Measurements from ENCODE around the gene KPNB1.

KPNB1 gene

DNA sequence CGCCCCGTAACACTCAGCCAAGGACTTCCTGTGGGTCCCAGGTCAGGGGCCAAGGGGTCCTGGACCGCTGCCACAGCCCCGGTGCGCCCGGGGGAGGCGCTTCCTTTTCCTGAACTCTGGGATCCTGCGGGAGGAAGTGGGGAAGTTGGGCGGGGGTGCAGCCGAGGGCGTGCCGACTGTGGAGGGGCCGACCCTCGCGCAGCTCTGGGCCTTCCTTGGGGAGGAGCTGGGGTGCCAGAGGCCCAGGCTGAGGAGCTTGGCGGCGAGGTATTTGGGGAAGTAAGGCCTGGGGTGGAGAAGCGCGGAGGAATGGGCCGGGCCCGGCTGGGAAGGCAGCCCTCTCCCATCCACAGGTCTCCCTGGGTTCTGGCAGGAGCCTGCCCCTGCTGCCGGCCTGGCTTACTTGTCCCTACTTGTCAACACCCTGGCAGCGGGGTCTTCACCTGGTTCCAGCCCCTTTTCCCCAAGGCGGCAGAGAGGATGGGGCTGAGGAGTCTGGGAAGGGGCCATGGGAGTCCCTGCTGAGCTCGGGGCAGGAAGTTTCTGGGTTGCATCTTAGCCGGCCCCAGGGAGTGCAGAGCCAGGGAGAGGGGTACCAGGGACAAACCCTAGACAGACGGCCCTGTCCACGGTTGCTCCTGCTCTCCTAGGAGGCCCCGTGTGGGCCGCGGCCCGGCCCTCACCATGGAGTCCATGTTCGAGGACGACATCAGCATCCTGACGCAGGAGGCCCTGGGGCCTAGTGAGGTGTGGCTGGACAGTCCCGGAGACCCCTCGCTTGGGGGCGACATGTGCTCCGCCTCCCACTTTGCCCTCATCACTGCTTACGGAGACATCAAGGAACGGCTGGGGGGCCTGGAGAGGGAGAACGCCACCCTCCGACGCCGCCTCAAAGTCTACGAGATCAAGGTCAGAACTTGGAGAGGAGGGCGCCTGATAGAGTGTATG is 46.0 kb downstream of the KPNB1 start:
- TF ChIP-seq, protein P1, sequence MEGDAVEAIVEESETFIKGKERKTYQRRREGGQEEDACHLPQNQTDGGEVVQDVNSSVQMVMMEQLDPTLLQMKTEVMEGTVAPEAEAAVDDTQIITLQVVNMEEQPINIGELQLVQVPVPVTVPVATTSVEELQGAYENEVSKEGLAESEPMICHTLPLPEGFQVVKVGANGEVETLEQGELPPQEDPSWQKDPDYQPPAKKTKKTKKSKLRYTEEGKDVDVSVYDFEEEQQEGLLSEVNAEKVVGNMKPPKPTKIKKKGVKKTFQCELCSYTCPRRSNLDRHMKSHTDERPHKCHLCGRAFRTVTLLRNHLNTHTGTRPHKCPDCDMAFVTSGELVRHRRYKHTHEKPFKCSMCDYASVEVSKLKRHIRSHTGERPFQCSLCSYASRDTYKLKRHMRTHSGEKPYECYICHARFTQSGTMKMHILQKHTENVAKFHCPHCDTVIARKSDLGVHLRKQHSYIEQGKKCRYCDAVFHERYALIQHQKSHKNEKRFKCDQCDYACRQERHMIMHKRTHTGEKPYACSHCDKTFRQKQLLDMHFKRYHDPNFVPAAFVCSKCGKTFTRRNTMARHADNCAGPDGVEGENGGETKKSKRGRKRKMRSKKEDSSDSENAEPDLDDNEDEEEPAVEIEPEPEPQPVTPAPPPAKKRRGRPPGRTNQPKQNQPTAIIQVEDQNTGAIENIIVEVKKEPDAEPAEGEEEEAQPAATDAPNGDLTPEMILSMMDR (IDR thresholded peaks at IDR 0.05; ENCODE audit: low read depth, low read length), result no peak
- peak overlapping the region; percentile 65 to 67 for H3K4me3 ChIP-seq (replicated peaks in 1 of 2; ENCODE audit: low read depth in 2 of 2, low read length in 2 of 2)
- peak in 1 of 2 donors; percentile 66 for DNase-seq (ENCODE audit: low read depth in 2 of 2)

DNA sequence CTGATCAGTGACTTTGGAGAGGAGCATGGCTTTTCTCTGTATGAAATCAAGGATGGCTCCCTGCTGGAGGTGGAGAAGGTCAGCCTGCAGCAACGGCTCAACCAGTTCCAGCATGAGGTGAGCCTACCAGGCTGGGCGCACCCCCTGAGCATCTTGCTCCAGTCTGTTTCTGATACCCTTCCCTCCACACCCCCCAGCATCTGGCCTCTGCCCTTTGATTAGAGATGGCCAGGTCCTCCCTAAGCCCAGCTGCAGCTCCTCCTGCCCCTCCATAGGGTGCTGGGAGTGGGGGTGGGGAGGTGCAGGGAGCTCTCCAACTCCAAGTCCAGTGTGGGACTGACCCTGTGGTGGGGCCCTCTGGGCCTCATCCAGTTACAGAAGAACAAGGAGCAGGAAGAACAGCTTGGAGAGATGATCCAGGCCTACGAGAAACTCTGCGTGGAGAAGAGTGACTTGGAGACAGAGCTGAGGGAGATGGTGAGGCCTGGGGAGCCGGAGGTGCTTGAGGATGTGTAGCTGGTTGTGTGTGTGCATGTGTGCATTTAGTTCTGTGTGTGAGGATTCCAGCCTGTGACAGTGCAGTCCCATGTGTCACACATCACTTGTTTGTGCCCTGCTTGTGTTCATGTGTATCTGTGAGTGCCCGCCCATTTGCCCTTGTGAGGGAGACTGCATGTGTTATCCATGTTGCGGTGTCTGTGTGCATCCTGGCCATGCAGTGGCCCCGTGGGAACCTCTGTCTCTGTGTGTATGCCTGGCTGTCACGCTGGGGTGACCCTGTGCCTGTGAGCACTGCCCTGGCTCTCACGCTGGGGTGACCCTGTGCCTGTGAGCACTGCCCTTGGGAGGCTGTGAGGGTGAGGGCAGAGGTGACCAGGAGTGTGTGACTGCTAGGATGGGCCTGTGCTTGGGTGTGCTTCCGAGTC is 47.3 kb downstream of the KPNB1 start:
- no peak overlapping the region for H3K4me3 ChIP-seq (replicated peaks in 1 of 2; ENCODE audit: low read depth in 2 of 2, low read length in 2 of 2)
- TF ChIP-seq, protein P1 (IDR thresholded peaks at IDR 0.05; ENCODE audit: low read depth, low read length), result no peak
- DNase-seq (ENCODE audit: low read depth in 2 of 2), result no peak

GRCh38 chr17:47697906-47698711 is 48.4 kb downstream of the KPNB1 start:
- DNase-seq (ENCODE audit: low read depth in 2 of 2), result no peak
- H3K4me3 ChIP-seq (replicated peaks in 1 of 2; ENCODE audit: low read depth in 2 of 2, low read length in 2 of 2), result no peak overlapping the region
- TF ChIP-seq, protein P1 (IDR thresholded peaks at IDR 0.05; ENCODE audit: low read depth, low read length), result no peak

DNA sequence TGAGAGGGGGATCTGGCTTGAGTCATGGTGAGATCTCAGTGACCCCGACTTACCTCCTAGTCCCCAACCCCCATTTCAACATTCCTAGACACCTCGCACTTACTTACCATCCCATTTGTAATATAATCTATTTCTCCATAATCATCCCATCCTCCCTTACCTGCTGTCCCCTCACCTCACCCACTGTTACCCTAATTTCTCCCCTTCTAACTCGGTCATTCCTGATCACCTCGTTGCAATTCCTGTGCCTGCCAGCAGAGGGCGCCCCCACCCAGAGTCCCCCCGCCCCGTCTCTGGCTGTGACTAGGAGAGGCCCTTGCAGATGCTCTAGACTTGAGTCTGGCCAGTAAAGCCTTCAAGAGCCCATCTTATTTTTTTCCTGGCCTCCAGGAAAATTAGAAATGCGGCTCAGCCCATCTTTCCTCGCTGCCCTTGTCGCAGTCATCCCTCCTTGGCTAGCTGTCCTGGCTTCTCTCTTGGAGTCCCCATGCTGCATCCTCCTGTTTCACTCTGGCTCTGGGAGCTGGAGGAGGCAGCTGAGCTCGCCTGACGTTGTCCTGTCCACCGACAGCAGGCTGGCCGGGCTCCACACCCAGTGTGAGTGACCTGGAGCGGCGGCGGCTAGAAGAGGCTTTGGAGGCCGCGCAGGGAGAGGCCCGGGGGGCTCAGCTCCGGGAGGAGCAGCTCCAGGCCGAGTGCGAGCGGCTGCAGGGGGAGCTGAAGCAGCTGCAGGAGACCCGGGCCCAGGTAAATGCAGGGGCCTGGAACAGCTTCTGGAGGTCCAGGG is 49.2 kb downstream of the KPNB1 start:
- no peak overlapping the region for H3K4me3 ChIP-seq (replicated peaks in 1 of 2; ENCODE audit: low read depth in 2 of 2, low read length in 2 of 2)
- DNase-seq (ENCODE audit: low read depth in 2 of 2), result peak; percentile 59 to 63
- TF ChIP-seq, protein P1 (IDR thresholded peaks at IDR 0.05; ENCODE audit: low read depth, low read length), result peak; percentile 89

GRCh38 chr17:47699536-47699840 is 49.8 kb downstream of the KPNB1 start:
- H3K4me3 ChIP-seq (replicated peaks in 1 of 2; ENCODE audit: low read depth in 2 of 2, low read length in 2 of 2), result no peak overlapping the region
- TF ChIP-seq, protein P1 (IDR thresholded peaks at IDR 0.05; ENCODE audit: low read depth, low read length), result no peak
- no peak for DNase-seq (ENCODE audit: low read depth in 2 of 2)

Measured in cardiac fibroblast (primary cell).